A673 (cell line): ENCODE results near the gene METTL4. TPM values are rescaled to one million over a fixed set of nuclear protein-coding genes. Genes with fewer than 3 reads are reported as not detected.

Source experiments
- BruUV-seq: library from RNA; stranded (reverse); fragments of 400-500 nt; replicated peaks from 2 replicates; lab custom pipeline; 2021; lab: Mats Ljungman, UMichigan
- CTCF ChIA-PET: fragments of 300-600 bp; sonication (Branson Sonifier 250); formaldehyde crosslinking; loops from one replicate; lab custom pipeline; 2022; ENCODE audit warnings: antibody characterized with exemption; lab: Charles Lee
- POLR2A ChIA-PET: fragments of 300-600 bp; sonication (Branson Sonifier 250); formaldehyde crosslinking; loops from one replicate; lab custom pipeline; 2022; ENCODE audit warnings: antibody characterized with exemption; ENCODE audit not compliant: low non-redundant PET; lab: Charles Lee
- DNase-seq: peaks from one replicate; pipeline ENCODE4 v3.0.0-alpha.2; 2015; ENCODE audit warnings: low spot score
- H3K27ac ChIP-seq: fragments of 200-600 bp; sonication (generic); 2 replicates; pipeline ENCODE4 v1.5.1; 2016; ENCODE audit warnings: mixed run types, low read depth, mild to moderate bottlenecking, mixed read lengths, antibody characterized with exemption, low read length; ENCODE audit not compliant: poor library complexity, severe bottlenecking
- H3K27me3 ChIP-seq: fragments of 200-600 bp; sonication (generic); replicated peaks from 2 replicates; pipeline ENCODE4 v1.6.1; 2017; ENCODE audit warnings: mixed run types, low read depth, mild to moderate bottlenecking, mixed read lengths, antibody characterized with exemption, low read length; ENCODE audit not compliant: insufficient read depth, poor library complexity
- H3K36me3 ChIP-seq: fragments of 200-600 bp; sonication (generic); 2 replicates; pipeline ENCODE4 v1.6.1; 2016; ENCODE audit warnings: mixed run types, mild to moderate bottlenecking, mixed read lengths, antibody characterized with exemption, low read length; ENCODE audit not compliant: insufficient read depth, poor library complexity, severe bottlenecking
- H3K4me1 ChIP-seq: fragments of 200-600 bp; sonication (generic); 2 replicates; pipeline ENCODE4 v1.6.1; 2017; ENCODE audit warnings: mixed run types, mild to moderate bottlenecking, mixed read lengths, antibody characterized with exemption, low read length; ENCODE audit not compliant: insufficient read depth, poor library complexity, severe bottlenecking
- H3K4me3 ChIP-seq: fragments of 200-600 bp; sonication (generic); 2 replicates; pipeline ENCODE4 v1.5.1; 2016; ENCODE audit warnings: low read depth, mixed run types, mild to moderate bottlenecking, mixed read lengths, low read length; ENCODE audit not compliant: poor library complexity, severe bottlenecking
- H3K9me3 ChIP-seq: fragments of 200-600 bp; sonication (generic); 2 replicates; pipeline ENCODE4 v1.6.1; 2016; ENCODE audit warnings: mixed run types, low read depth, mild to moderate bottlenecking, mixed read lengths, antibody characterized with exemption, low read length; ENCODE audit not compliant: poor library complexity, severe bottlenecking
- CTCF ChIP-seq: fragments of 300-800, 200-600 bp; sonication (generic); conservative IDR thresholded peaks from 2 replicates; pipeline ENCODE4 v1.5.1; 2017; ENCODE audit warnings: low read depth, mild to moderate bottlenecking, antibody characterized with exemption, low read length, moderate library complexity, mixed read lengths
- EZH2 ChIP-seq: fragments of 200-600 bp; sonication (generic); IDR thresholded peaks from 2 replicates; pipeline ENCODE4 v1.6.1; 2017; ENCODE audit warnings: borderline replicate concordance, low read depth, mild to moderate bottlenecking, mixed read lengths, antibody characterized with exemption, low read length; ENCODE audit not compliant: poor library complexity, severe bottlenecking
- intact Hi-C: fragments of 100-400 bp; cut with micrococcal nuclease; formaldehyde crosslinking; loops from one replicate; pipeline ENCODE4 v1.10.0; 2022; ENCODE audit not compliant: unreplicated experiment
- total RNA-seq: library from RNA; stranded (reverse); gene quantifications from 2 replicates; pipeline ENCODE4 v1.2.3, GENCODE V29; 2021

Gene METTL4
- total RNA-seq, 1 experiment from 2014 or later = 26.4 TPM

GRCh38 chr18:2538236-2538635 is 33.1 kb downstream of the METTL4 start:
- no TSS peak for BruUV-seq
- Histone ChIP-seq H3K4me3 (no peak overlapping the region), H3K9me3 (no peaks in the 10 kb centered on the region), H3K27ac (no peak overlapping the region), H3K36me3 (peaks cover 7% of the 10 kb centered on the region), H3K27me3 (no peaks in the 10 kb centered on the region), H3K4me1 (peaks cover 5% of the 10 kb centered on the region)
- no peak for TF ChIP-seq EZH2
- no peak for TF ChIP-seq CTCF
- DNase-seq = no peak
- intact Hi-C loops = loop anchor here (5.0 kb wide), 1 partner anchor 956 kb away; no protein-coding TSS in a partner anchor
- ChIA-PET POLR2A (no interaction called here), CTCF (no interaction called here)

- DNase-seq = no peak
- TF ChIP-seq CTCF (no peak), EZH2 (no peak)
- Histone ChIP-seq H3K27me3 (no peaks in the 10 kb centered on the region), H3K4me1 (peaks cover 5% of the 10 kb centered on the region), H3K36me3 (peaks cover 7% of the 10 kb centered on the region), H3K27ac (no peak overlapping the region), H3K9me3 (no peaks in the 10 kb centered on the region), H3K4me3 (no peak overlapping the region)
- no TSS peak for BruUV-seq
- CTCF ChIA-PET = no interaction called here
- POLR2A ChIA-PET = no interaction called here
- intact Hi-C loops = loop anchor here (5.0 kb wide), 1 partner anchor 955 kb away; no protein-coding TSS in a partner anchor
Observed at GRCh38 chr18:2537296-2537695, 34.0 kb downstream of the METTL4 start.

- TF ChIP-seq CTCF = no peak
- TF ChIP-seq EZH2 = no peak
- Histone ChIP-seq H3K4me3 (no peak overlapping the region), H3K4me1 (peaks cover 5% of the 10 kb centered on the region), H3K36me3 (peaks cover 7% of the 10 kb centered on the region), H3K9me3 (no peaks in the 10 kb centered on the region), H3K27me3 (no peaks in the 10 kb centered on the region), H3K27ac (no peak overlapping the region)
- ChIA-PET CTCF (no interaction called here), POLR2A (no interaction called here)
- intact Hi-C loops = loop anchor here (5.0 kb wide), 1 partner anchor 954 kb away; no protein-coding TSS in a partner anchor
- BruUV-seq = no TSS peak
- no peak for DNase-seq
Observed at GRCh38 chr18:2536493-2536892, 34.8 kb downstream of the METTL4 start.
